Activated CD8-positive, alpha-beta T cell treated with anti-CD3 and anti-CD28 coated beads, Interleukin-2, amount 10 ng/mL, durations not matched to agents 7 days and 5 days (primary cell): ENCODE data around the gene DCTN2. TPM values are rescaled to one million over a fixed set of nuclear protein-coding genes. Genes with fewer than 3 reads are reported as not detected.

Experiments
- ATAC-seq: fragments of 150-1000 bp; cut with Tn5 transposase; one replicate; pipeline ENCODE4 v1.10.0; 2021; ENCODE audit warnings: moderate library complexity
- CTCF ChIA-PET: fragments of 350-600 bp; sonication (Branson Sonifier 250); formaldehyde crosslinking; loops from one replicate; lab custom pipeline; 2021; ENCODE audit warnings: antibody characterized with exemption; lab: Charles Lee
- POLR2A ChIA-PET: fragments of 350-600 bp; sonication (Branson Sonifier 250); formaldehyde crosslinking; loops from one replicate; lab custom pipeline; 2021; ENCODE audit warnings: antibody characterized with exemption; lab: Charles Lee
- DNase-seq: peaks from one replicate; pipeline ENCODE4 v3.0.0-alpha.2; 2020
- H3K27ac Mint-ChIP-seq: one replicate; pipeline ENCODE4 v1.8.0; 2021; ENCODE audit warnings: mild to moderate bottlenecking, mixed read lengths
- H3K27me3 Mint-ChIP-seq: one replicate; pipeline ENCODE4 v1.8.0; 2021; ENCODE audit warnings: low read depth, mixed read lengths
- H3K36me3 Mint-ChIP-seq: one replicate; pipeline ENCODE4 v1.8.0; 2021; ENCODE audit warnings: low read depth, mixed read lengths
- H3K4me1 Mint-ChIP-seq: one replicate; pipeline ENCODE4 v1.8.0; 2021; ENCODE audit warnings: low read depth, mixed read lengths
- H3K4me3 Mint-ChIP-seq: one replicate; pipeline ENCODE4 v1.8.0; 2021; ENCODE audit warnings: mild to moderate bottlenecking, mixed read lengths
- H3K9me3 Mint-ChIP-seq: one replicate; pipeline ENCODE4 v1.8.0; 2022; ENCODE audit warnings: mixed read lengths; ENCODE audit not compliant: insufficient read depth
- total RNA-seq, 2 experiments: library from RNA; stranded (reverse); gene quantifications; one replicate each; pipeline ENCODE4 v1.2.3, GENCODE V29; 2021

The DCTN2 gene
- total RNA-seq, 2 experiments from 2014 or later = 89.3 to 96.5 TPM

- DNase-seq (no peak), ATAC-seq (no peak)
- Mint-ChIP-seq H3K4me3 (no peak overlapping the region), H3K27me3 (no peaks in the 10 kb centered on the region), H3K27ac (no peak overlapping the region), H3K4me1 (peaks cover 2% of the 10 kb centered on the region), H3K9me3 (no peaks in the 10 kb centered on the region), H3K36me3 (peaks cover 55% of the 10 kb centered on the region)
- CTCF ChIA-PET = interaction anchor here (1.3 kb wide), 1 partner anchor 11 kb away, joined by 6 read pairs; no protein-coding TSS in a partner anchor
- POLR2A ChIA-PET = interaction anchor here (1.9 to 6.6 kb wide), 2 partner anchors 9 to 11 kb away, joined by 5 to 29 read pairs; no protein-coding TSS in a partner anchor
Observed at GRCh38 chr12:57534991-57535543, 11.9 kb downstream of the DCTN2 start.

DNA sequence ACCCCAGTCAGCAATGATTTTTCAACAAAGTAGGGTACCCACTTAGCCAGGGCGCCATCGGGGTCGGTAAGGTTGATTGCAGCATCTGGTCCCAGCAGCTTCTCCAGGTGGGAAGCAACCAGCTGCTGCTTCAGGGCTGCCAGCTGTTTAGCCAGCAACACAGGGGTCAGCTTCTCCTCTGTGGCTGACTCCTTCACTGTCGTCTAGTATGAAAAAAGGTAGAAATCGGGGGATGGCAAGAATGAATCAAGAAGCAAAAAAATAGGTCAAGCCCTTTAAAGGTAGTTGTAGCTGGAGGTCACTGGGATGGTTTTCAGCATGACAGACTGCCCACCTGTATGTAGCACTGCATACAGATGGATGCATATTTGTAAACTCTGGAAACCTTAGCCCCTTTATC, 12.7 kb downstream of the DCTN2 start:
- peaks cover 60% of the 10 kb centered on the region for H3K36me3 Mint-ChIP-seq
- H3K27ac Mint-ChIP-seq = no peak overlapping the region
- POLR2A ChIA-PET = interaction anchor here (1.9 to 6.6 kb wide), 2 partner anchors 10 kb away, joined by 5 to 29 read pairs; no protein-coding TSS in a partner anchor
- no peak overlapping the region for H3K4me3 Mint-ChIP-seq
- DNase-seq (no peak), ATAC-seq (no peak)
- H3K4me1 Mint-ChIP-seq = peaks cover 2% of the 10 kb centered on the region
- H3K9me3 Mint-ChIP-seq = no peaks in the 10 kb centered on the region
- CTCF ChIA-PET = interaction anchor here (1.3 to 1.6 kb wide), 2 partner anchors 10 to 72 kb away, joined by 3 to 6 read pairs; no protein-coding TSS in a partner anchor
- no peaks in the 10 kb centered on the region for H3K27me3 Mint-ChIP-seq

- Mint-ChIP-seq H3K4me3 (no peak overlapping the region), H3K27ac (no peak overlapping the region)
- CTCF ChIA-PET = interaction anchor here (1.6 kb wide), 1 partner anchor 71 kb away, joined by 3 read pairs; no protein-coding TSS in a partner anchor
Observed at GRCh38 chr12:57533108-57533507, 13.9 kb downstream of the DCTN2 start.

GRCh38 chr12:57531836-57532235, 15.2 kb downstream of the DCTN2 start:
- POLR2A ChIA-PET = interaction anchor here (2.7 to 6.6 kb wide), 2 partner anchors 8 to 12 kb away, joined by 9 to 29 read pairs; partner anchors contain the start of gene DDIT3
- Mint-ChIP-seq H3K27ac (peak overlapping the region; percentile 39), H3K4me3 (no peak overlapping the region), H3K4me1 (peaks cover 3% of the 10 kb centered on the region), H3K27me3 (no peaks in the 10 kb centered on the region), H3K9me3 (no peaks in the 10 kb centered on the region), H3K36me3 (peaks cover 54% of the 10 kb centered on the region)
- DNase-seq (no peak), ATAC-seq (no peak)
- CTCF ChIA-PET = interaction anchor here (2.0 kb wide), 1 partner anchor 15 kb away, joined by 4 read pairs; the partner anchor contains the start of gene DCTN2

More at GRCh38 chr12:57533108-57533507, 13.9 kb downstream of the DCTN2 start:
- H3K9me3 Mint-ChIP-seq = no peaks in the 10 kb centered on the region
- ATAC-seq (no peak), DNase-seq (no peak)
- peaks cover 55% of the 10 kb centered on the region for H3K36me3 Mint-ChIP-seq
- POLR2A ChIA-PET = interaction anchor here (2.7 to 6.6 kb wide), 2 partner anchors 9 to 13 kb away, joined by 9 to 29 read pairs; partner anchors contain the start of gene DDIT3
- no peaks in the 10 kb centered on the region for H3K27me3 Mint-ChIP-seq
- peaks cover under 1% of the 10 kb centered on the region for H3K4me1 Mint-ChIP-seq

DNA sequence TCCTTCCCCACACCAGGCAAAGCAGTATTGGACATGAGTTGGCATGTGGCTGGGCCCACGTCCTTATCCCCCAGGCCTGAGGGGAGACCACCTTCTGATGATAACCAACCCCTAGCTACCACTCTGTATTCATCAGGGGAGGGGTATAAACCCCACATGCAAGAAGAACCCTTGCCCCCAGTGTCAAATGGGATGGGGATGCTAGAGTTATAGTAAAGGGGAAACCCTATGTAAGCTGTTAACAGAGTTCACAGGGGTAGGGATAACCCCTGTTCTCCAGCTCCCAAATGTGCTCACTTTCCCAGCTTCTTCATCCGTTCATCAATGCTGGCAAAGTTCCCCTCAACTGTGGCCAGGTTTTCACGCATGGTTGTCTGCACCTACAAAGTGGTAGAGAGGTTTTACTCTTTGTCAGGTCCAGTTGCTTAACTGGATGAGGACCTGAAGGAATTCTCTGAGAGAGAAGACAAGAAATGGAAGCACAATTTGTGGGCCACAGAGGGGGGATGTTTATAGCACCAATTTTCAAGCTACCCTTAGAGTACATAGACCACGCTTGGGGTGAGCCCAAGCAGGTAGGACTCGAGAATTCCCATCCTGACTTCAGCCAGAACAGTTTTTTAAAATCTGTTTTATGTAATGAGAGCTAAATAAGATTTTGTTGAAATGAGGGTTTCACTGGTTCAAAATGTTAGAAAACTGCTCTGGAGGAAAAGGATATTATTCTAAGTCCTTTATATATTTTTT, 16.4 kb downstream of the DCTN2 start:
- Mint-ChIP-seq H3K9me3 (no peaks in the 10 kb centered on the region), H3K27me3 (no peaks in the 10 kb centered on the region), H3K36me3 (peaks cover 58% of the 10 kb centered on the region), H3K4me3 (no peak overlapping the region), H3K27ac (no peak overlapping the region), H3K4me1 (peaks cover 7% of the 10 kb centered on the region)
- POLR2A ChIA-PET = interaction anchor here (0.7 to 2.7 kb wide), 2 partner anchors 10 to 101 kb away, joined by 3 to 9 read pairs; partner anchors contain the start of gene DDIT3
- ATAC-seq = no peak
- CTCF ChIA-PET = interaction anchor here (1.2 to 2.0 kb wide), 3 partner anchors 8 to 90 kb away, joined by 3 to 4 read pairs (median 4); partner anchors contain the start of gene DCTN2
- no peak for DNase-seq

DNA sequence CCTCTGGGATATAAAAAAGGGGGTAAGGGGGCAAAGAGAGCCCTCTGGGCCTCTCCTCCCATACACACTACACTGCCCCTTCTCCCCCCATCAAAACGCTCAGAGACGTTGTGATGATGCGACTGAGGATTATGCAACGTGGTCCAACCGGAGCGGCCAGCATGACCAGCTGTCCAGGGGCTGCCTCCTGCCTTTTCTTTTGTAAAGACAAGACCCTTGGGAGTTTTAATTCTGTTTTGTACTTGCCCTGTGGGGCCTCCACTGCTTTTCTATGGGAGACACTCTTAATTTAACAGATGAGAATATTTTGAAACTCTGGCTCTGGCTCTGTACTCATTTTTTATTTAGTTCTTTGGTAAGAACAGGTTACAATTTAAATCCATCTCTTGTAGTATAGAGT, 17.2 kb downstream of the DCTN2 start:
- Mint-ChIP-seq H3K9me3 (no peaks in the 10 kb centered on the region), H3K27ac (no peak overlapping the region), H3K27me3 (no peaks in the 10 kb centered on the region), H3K4me1 (peaks cover 13% of the 10 kb centered on the region), H3K36me3 (peaks cover 56% of the 10 kb centered on the region), H3K4me3 (no peak overlapping the region)
- POLR2A ChIA-PET = no interaction called here
- no peak for DNase-seq
- ATAC-seq = no peak
- CTCF ChIA-PET = no interaction called here

DNA sequence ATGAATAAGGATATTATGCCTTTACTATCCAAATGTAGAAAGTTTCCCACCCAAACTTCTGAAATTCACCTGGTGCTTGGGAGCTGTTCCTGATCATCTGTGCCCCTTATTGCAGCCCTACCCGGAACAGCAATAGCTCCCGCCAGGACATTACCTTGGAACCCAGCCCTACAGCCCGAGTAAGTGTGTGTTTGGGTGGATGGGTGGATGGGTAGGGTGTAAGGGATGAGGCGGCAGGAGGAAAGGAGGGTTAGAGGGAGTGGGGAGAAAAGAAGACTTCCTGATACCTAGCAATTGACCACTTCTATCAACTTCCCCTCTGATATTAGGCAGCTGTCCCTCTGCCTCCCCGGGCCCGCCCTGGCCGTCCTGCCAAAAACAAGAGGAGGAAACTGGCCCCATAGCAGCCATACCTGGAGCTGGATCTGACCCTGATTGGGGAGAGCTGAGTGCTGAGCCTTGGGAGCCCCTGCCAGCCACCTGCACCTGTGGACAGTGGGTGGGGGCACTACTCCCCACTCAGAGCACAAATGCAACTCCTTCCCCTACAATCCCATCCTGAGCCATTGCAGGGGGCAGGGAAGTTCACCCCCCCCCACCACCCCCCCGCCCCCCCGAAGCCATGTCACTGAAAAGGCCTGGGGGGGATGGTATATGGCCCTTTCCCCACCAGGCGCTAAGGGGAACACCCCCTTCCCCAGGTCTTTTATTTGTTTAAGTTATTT, 18.0 kb downstream of the DCTN2 start:
- DNase-seq = no peak
- H3K27ac Mint-ChIP-seq = no peak overlapping the region
- peaks cover 20% of the 10 kb centered on the region for H3K4me1 Mint-ChIP-seq
- ChIA-PET CTCF (no interaction called here), POLR2A (interaction anchor here (1.4 kb wide), 1 partner anchor 49 kb away, joined by 4 read pairs; no protein-coding TSS in a partner anchor)
- H3K27me3 Mint-ChIP-seq = no peaks in the 10 kb centered on the region
- no peak overlapping the region for H3K4me3 Mint-ChIP-seq
- no peaks in the 10 kb centered on the region for H3K9me3 Mint-ChIP-seq
- peaks cover 58% of the 10 kb centered on the region for H3K36me3 Mint-ChIP-seq
- ATAC-seq = no peak

- peaks cover 28% of the 10 kb centered on the region for H3K4me1 Mint-ChIP-seq
Observed at GRCh38 chr12:57528176-57528575, 18.8 kb downstream of the DCTN2 start.

GRCh38 chr12:57527184-57527583, 19.8 kb downstream of the DCTN2 start:
- no peaks in the 10 kb centered on the region for H3K27me3 Mint-ChIP-seq
- DNase-seq (no peak), ATAC-seq (no peak)
- peaks cover 30% of the 10 kb centered on the region for H3K4me1 Mint-ChIP-seq
- CTCF ChIA-PET = no interaction called here
- no peak overlapping the region for H3K4me3 Mint-ChIP-seq
- no peaks in the 10 kb centered on the region for H3K9me3 Mint-ChIP-seq
- POLR2A ChIA-PET = interaction anchor here (0.8 to 1.2 kb wide), 2 partner anchors 26 to 192 kb away, joined by 3 read pairs; no protein-coding TSS in a partner anchor
- peak overlapping the region; percentile 70 for H3K27ac Mint-ChIP-seq
- H3K36me3 Mint-ChIP-seq = peaks cover 51% of the 10 kb centered on the region

More at GRCh38 chr12:57528176-57528575, 18.8 kb downstream of the DCTN2 start:
- ATAC-seq = no peak
- H3K27ac Mint-ChIP-seq = no peak overlapping the region
- peaks cover 60% of the 10 kb centered on the region for H3K36me3 Mint-ChIP-seq
- POLR2A ChIA-PET = interaction anchor here (0.6 to 1.4 kb wide), 4 partner anchors 10 to 191 kb away, joined by 3 to 4 read pairs (median 4); no protein-coding TSS in a partner anchor
- CTCF ChIA-PET = no interaction called here
- H3K9me3 Mint-ChIP-seq = no peaks in the 10 kb centered on the region
- no peaks in the 10 kb centered on the region for H3K27me3 Mint-ChIP-seq
- no peak overlapping the region for H3K4me3 Mint-ChIP-seq
- no peak for DNase-seq

GRCh38 chr12:57526477-57527126, 20.4 kb downstream of the DCTN2 start:
- Mint-ChIP-seq H3K27ac (no peak overlapping the region), H3K4me1 (peaks cover 36% of the 10 kb centered on the region), H3K27me3 (no peaks in the 10 kb centered on the region), H3K9me3 (no peaks in the 10 kb centered on the region), H3K36me3 (peaks cover 47% of the 10 kb centered on the region), H3K4me3 (no peak overlapping the region)
- ChIA-PET CTCF (no interaction called here), POLR2A (interaction anchor here (0.6 to 0.8 kb wide), 2 partner anchors 27 to 801 kb away, joined by 3 to 5 read pairs; no protein-coding TSS in a partner anchor)
- DNase-seq (no peak), ATAC-seq (no peak)
